Effector memory CD4-positive, alpha-beta T cell (primary cell): ENCODE data around the gene SRRM3.
"Not testable (repeated sequence)": the region's sequence is repeated elsewhere in the genome, so short reads cannot be mapped to it uniquely, and the experiment has no call there.

Experiments used
- DNase-seq, 3 donors: peaks; one replicate each; pipeline ENCODE4 v3.0.0-alpha.2; 2020
- H3K27ac ChIP-seq: 2 replicates; pipeline ENCODE4 v1.7.0; 2013; ENCODE audit warnings: mild to moderate bottlenecking, low read length, moderate library complexity; ENCODE audit not compliant: insufficient read depth, poor library complexity, severe bottlenecking
- H3K27me3 ChIP-seq: replicated peaks from 2 replicates; pipeline ENCODE4 v1.7.0; 2013; ENCODE audit warnings: mild to moderate bottlenecking, low read length; ENCODE audit not compliant: insufficient read depth, control insufficient read depth, poor library complexity, severe bottlenecking
- H3K36me3 ChIP-seq: 2 replicates; pipeline ENCODE4 v1.7.0; 2013; ENCODE audit warnings: mild to moderate bottlenecking, low read length, moderate library complexity; ENCODE audit not compliant: control insufficient read depth, insufficient read depth
- H3K4me1 ChIP-seq: 2 replicates; pipeline ENCODE4 v1.7.0; 2013; ENCODE audit warnings: low read length, mild to moderate bottlenecking; ENCODE audit not compliant: control insufficient read depth, insufficient read depth, poor library complexity, severe bottlenecking
- H3K4me3 ChIP-seq: 2 replicates; pipeline ENCODE4 v1.7.0; 2013; ENCODE audit warnings: low read length, low read depth, mild to moderate bottlenecking; ENCODE audit not compliant: insufficient read depth, poor library complexity, severe bottlenecking
- H3K9me3 ChIP-seq: 2 replicates; pipeline ENCODE4 v1.7.0; 2013; ENCODE audit warnings: mild to moderate bottlenecking, low read length, moderate library complexity; ENCODE audit not compliant: control insufficient read depth

SRRM3 gene

GRCh38 chr7:76326646-76327233 lies 125.0 kb downstream of the SRRM3 start:
- Histone ChIP-seq H3K9me3 (no peaks in the 10 kb centered on the region), H3K4me3 (no peak overlapping the region), H3K27me3 (no peaks in the 10 kb centered on the region), H3K36me3 (peaks cover 19% of the 10 kb centered on the region), H3K27ac (no peak overlapping the region), H3K4me1 (no peaks in the 10 kb centered on the region)
- no peak for DNase-seq

- H3K4me3 ChIP-seq, result no peak overlapping the region
- H3K4me1 ChIP-seq, result no peaks in the 10 kb centered on the region
- no peak for DNase-seq
- peaks cover 19% of the 10 kb centered on the region for H3K36me3 ChIP-seq
- no peak overlapping the region for H3K27ac ChIP-seq
- H3K9me3 ChIP-seq, result no peaks in the 10 kb centered on the region
- H3K27me3 ChIP-seq, result no peaks in the 10 kb centered on the region
Measured at GRCh38 chr7:76327610-76328009, 125.9 kb downstream of the SRRM3 start.

GRCh38 chr7:76328389-76328788 lies 126.7 kb downstream of the SRRM3 start:
- no peak for DNase-seq
- no peaks in the 10 kb centered on the region for H3K9me3 ChIP-seq
- H3K36me3 ChIP-seq, result peaks cover 19% of the 10 kb centered on the region
- no peaks in the 10 kb centered on the region for H3K4me1 ChIP-seq
- H3K4me3 ChIP-seq, result no peak overlapping the region
- H3K27me3 ChIP-seq, result no peaks in the 10 kb centered on the region
- no peak overlapping the region for H3K27ac ChIP-seq

- peaks cover 19% of the 10 kb centered on the region for H3K36me3 ChIP-seq
- no peaks in the 10 kb centered on the region for H3K9me3 ChIP-seq
- H3K4me1 ChIP-seq, result no peaks in the 10 kb centered on the region
- no peak for DNase-seq
- H3K27me3 ChIP-seq, result no peaks in the 10 kb centered on the region
- H3K27ac ChIP-seq, result no peak overlapping the region
- H3K4me3 ChIP-seq, result no peak overlapping the region
Measured at GRCh38 chr7:76329479-76329878, 127.8 kb downstream of the SRRM3 start.

- Histone ChIP-seq H3K4me3 (no peak overlapping the region), H3K27me3 (no peaks in the 10 kb centered on the region), H3K36me3 (peaks cover 19% of the 10 kb centered on the region), H3K27ac (no peak overlapping the region), H3K4me1 (no peaks in the 10 kb centered on the region), H3K9me3 (no peaks in the 10 kb centered on the region)
- DNase-seq, result no peak
Measured at GRCh38 chr7:76330261-76330660, 128.6 kb downstream of the SRRM3 start.

- H3K27me3 ChIP-seq, result no peaks in the 10 kb centered on the region
- DNase-seq, result no peak
- no peak overlapping the region for H3K27ac ChIP-seq
- H3K4me1 ChIP-seq, result no peaks in the 10 kb centered on the region
- H3K36me3 ChIP-seq, result peaks cover 19% of the 10 kb centered on the region
- no peak overlapping the region for H3K4me3 ChIP-seq
- no peaks in the 10 kb centered on the region for H3K9me3 ChIP-seq
Measured at GRCh38 chr7:76330673-76331072, 129.0 kb downstream of the SRRM3 start.

GRCh38 chr7:76332078-76332477 lies 130.4 kb downstream of the SRRM3 start:
- Histone ChIP-seq H3K27me3 (no peaks in the 10 kb centered on the region), H3K36me3 (peaks cover 19% of the 10 kb centered on the region), H3K4me3 (no peak overlapping the region), H3K4me1 (no peaks in the 10 kb centered on the region), H3K27ac (no peak overlapping the region), H3K9me3 (no peaks in the 10 kb centered on the region)
- DNase-seq, result no peak

GRCh38 chr7:76333511-76334101 lies 131.9 kb downstream of the SRRM3 start:
- Histone ChIP-seq H3K27me3 (no peaks in the 10 kb centered on the region), H3K4me3 (no peak overlapping the region), H3K36me3 (peaks cover 14% of the 10 kb centered on the region), H3K27ac (no peak overlapping the region), H3K9me3 (no peaks in the 10 kb centered on the region), H3K4me1 (no peaks in the 10 kb centered on the region)
- DNase-seq, result no peak

GRCh38 chr7:76334320-76334967 lies 132.7 kb downstream of the SRRM3 start:
- DNase-seq, result no peak
- no peak overlapping the region for H3K4me3 ChIP-seq
- no peaks in the 10 kb centered on the region for H3K27me3 ChIP-seq
- H3K27ac ChIP-seq, result no peak overlapping the region
- H3K36me3 ChIP-seq, result peaks cover 6% of the 10 kb centered on the region
- no peaks in the 10 kb centered on the region for H3K9me3 ChIP-seq
- no peaks in the 10 kb centered on the region for H3K4me1 ChIP-seq

GRCh38 chr7:76335417-76335816 lies 133.7 kb downstream of the SRRM3 start:
- H3K27ac ChIP-seq, H3K4me1 ChIP-seq, H3K36me3 ChIP-seq, H3K9me3 ChIP-seq, H3K27me3 ChIP-seq, H3K4me3 ChIP-seq, DNase-seq: not testable (repeated sequence)
